Retinal pigment epithelial cell (primary cell): ENCODE data around the gene SSH2.

Source experiments
- DNase-seq: peaks from one replicate; pipeline ENCODE4 v3.0.0-alpha.2; 2010; ENCODE audit warnings: low read depth
- H3K4me3 ChIP-seq: 2 replicates; pipeline ENCODE4 v1.5.1; 2011; ENCODE audit warnings: mild to moderate bottlenecking, low read length, control low read depth, moderate library complexity
- CTCF ChIP-seq: conservative IDR thresholded peaks from 2 replicates; pipeline ENCODE4 v1.5.1; 2011; ENCODE audit warnings: low read depth, low read length, control low read depth, inconsistent platforms

SSH2 gene

GRCh38 chr17:29776026-29776425, 154.0 kb downstream of the SSH2 start:
- no peak for TF ChIP-seq CTCF
- DNase-seq, result no peak
- no peak overlapping the region for H3K4me3 ChIP-seq

GRCh38 chr17:29772981-29773380, 157.0 kb downstream of the SSH2 start:
- H3K4me3 ChIP-seq, result no peak overlapping the region
- no peak for DNase-seq
- no peak for TF ChIP-seq CTCF

- no peak for TF ChIP-seq CTCF
- H3K4me3 ChIP-seq, result no peak overlapping the region
- DNase-seq, result no peak
These were observed 158.5 kb downstream of the SSH2 start for GRCh38 chr17:29771546-29771945.

DNA sequence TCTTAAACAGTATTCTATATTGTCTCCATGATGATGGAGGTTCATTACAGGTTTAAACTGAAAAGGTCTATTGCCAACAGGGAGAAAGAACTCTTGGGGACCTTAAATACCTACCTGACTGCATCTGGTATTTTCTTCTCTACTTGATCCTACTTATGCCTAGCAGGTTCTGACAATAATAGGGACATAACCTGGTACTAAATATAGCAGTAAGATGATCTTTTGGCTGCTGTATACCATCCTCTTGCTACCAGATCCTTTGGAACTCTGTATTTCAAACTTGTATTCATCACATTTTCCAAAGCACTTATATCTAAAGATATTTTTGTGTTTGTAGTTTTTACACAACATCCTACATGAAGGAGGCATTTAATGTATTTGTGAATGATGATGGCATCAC, 160.8 kb downstream of the SSH2 start:
- TF ChIP-seq CTCF, result no peak
- no peak for DNase-seq

GRCh38 chr17:29766796-29767327, 163.2 kb downstream of the SSH2 start:
- no peak for TF ChIP-seq CTCF
- DNase-seq, result no peak
- no peak overlapping the region for H3K4me3 ChIP-seq

More for the DNA sequence above, 160.8 kb downstream of the SSH2 start:
- H3K4me3 ChIP-seq, result no peak overlapping the region

GRCh38 chr17:29764748-29765147, 165.3 kb downstream of the SSH2 start:
- no peak for TF ChIP-seq CTCF
- no peak overlapping the region for H3K4me3 ChIP-seq
- no peak for DNase-seq

GRCh38 chr17:29764217-29764616, 165.8 kb downstream of the SSH2 start:
- DNase-seq, result no peak
- H3K4me3 ChIP-seq, result no peak overlapping the region
- TF ChIP-seq CTCF, result no peak
